ENCODE results near the gene TUBB4B. TPM values are rescaled to one million over a fixed set of nuclear protein-coding genes. Genes with fewer than 3 reads are reported as not detected.

TUBB4B gene
- total RNA-seq, 2 donors from 2014 or later = 328 to 415 TPM

DNA sequence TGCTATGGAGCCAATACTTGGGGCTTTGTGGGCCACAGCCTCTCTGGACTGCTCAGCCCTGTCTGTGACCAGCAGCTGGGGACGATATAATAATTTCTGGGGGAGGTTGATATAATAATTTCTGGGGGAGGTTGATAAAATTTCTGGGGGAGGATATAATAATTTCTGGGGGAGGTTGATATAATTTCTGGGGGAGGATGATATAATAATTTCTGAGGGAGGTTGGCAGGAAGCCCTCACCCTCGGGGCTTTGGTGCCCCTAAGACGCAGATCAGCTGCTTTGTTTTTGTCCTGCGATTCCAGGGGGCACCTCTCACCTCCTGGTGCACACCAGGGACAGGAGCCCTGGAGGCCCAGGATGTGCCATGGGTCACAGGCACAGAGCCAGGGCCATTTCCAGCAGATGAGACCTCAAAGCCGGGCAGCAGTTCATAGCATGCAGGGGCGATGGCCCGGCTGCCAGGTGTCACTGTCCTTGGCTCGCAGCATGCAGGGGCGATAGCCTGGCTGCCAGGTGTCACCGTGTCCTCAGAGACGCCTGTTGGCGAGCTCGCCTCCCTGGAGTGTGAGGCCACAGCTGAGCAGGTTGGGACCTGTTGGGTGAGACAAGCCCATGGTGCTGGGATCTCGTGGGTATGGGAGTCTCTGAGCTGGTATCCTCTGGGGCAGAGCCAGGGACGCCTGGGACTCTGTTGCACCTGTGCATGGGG, 32.7 kb downstream of the TUBB4B start:
- peaks cover 25% of the 10 kb centered on the region for H3K36me3 Mint-ChIP-seq (ENCODE audit: low read depth)
- no peak overlapping the region for H3K27ac ChIP-seq (ENCODE audit: low read depth, low read length)
- WGBS, 2 experiments (ENCODE audit: insufficient coverage in 1 of 2, insufficient read length in 1 of 2) = 87 to 92% methylated on average over 12 to 15 of the region's 15 CpGs

DNA sequence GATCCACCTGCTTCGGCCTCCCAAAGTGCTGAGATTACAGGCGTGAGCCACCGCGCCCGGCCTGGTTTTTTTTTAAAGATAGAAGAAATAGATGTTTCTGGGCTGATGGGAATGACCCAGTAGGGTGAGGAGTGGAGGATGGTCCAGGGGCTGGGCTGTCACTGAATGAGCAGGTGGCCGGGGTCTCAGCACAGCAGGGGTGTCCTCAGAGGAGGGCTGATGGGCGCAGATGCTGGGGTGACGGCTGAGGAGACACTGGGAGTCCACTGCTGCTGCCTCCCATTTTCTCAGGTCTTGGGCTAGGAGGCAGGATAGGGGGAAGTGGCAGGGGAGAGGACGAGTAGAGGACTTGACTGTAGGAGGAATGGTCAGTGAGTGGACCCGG, 34.1 kb downstream of the TUBB4B start:
- H3K4me3 Mint-ChIP-seq = no peak overlapping the region
- Histone ChIP-seq H3K27me3 (ENCODE audit: control insufficient read depth, insufficient read depth, low read length, poor library complexity, severe bottlenecking) (no peaks in the 10 kb centered on the region), H3K9me3 (ENCODE audit: control insufficient read depth, low read length) (no peaks in the 10 kb centered on the region), H3K27ac (ENCODE audit: low read depth, low read length) (no peak overlapping the region), H3K9ac (ENCODE audit: extremely low read depth, low read length, poor library complexity, severe bottlenecking) (no peak overlapping the region), H3K4me3 (ENCODE audit: low read length) (no peak overlapping the region), H3K36me3 (ENCODE audit: control insufficient read depth, insufficient read depth, low read length) (peaks cover 12% of the 10 kb centered on the region), H3K4me1 (ENCODE audit: control insufficient read depth, insufficient read depth, low read length) (peaks cover 10% of the 10 kb centered on the region)
- peaks cover 13% of the 10 kb centered on the region for H3K36me3 Mint-ChIP-seq (ENCODE audit: low read depth)
- TF ChIP-seq, protein P1, sequence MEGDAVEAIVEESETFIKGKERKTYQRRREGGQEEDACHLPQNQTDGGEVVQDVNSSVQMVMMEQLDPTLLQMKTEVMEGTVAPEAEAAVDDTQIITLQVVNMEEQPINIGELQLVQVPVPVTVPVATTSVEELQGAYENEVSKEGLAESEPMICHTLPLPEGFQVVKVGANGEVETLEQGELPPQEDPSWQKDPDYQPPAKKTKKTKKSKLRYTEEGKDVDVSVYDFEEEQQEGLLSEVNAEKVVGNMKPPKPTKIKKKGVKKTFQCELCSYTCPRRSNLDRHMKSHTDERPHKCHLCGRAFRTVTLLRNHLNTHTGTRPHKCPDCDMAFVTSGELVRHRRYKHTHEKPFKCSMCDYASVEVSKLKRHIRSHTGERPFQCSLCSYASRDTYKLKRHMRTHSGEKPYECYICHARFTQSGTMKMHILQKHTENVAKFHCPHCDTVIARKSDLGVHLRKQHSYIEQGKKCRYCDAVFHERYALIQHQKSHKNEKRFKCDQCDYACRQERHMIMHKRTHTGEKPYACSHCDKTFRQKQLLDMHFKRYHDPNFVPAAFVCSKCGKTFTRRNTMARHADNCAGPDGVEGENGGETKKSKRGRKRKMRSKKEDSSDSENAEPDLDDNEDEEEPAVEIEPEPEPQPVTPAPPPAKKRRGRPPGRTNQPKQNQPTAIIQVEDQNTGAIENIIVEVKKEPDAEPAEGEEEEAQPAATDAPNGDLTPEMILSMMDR (conservative IDR thresholded peaks at IDR 0.05) = no peak
- peaks cover 20% of the 10 kb centered on the region for H3K4me1 Mint-ChIP-seq
- no peak for DNase-seq
- WGBS, 2 experiments (ENCODE audit: insufficient coverage in 1 of 2, insufficient read length in 1 of 2) = 80 to 95% methylated on average over 1 to 10 of the region's 10 CpGs
- H3K9me3 Mint-ChIP-seq = no peaks in the 10 kb centered on the region
- H3K27ac Mint-ChIP-seq = peak overlapping the region; percentile 76
- H3K27me3 Mint-ChIP-seq (ENCODE audit: insufficient read depth) = peaks cover 2% of the 10 kb centered on the region

More for the DNA sequence above, 32.7 kb downstream of the TUBB4B start:
- Histone ChIP-seq H3K9me3 (ENCODE audit: control insufficient read depth, low read length) (no peaks in the 10 kb centered on the region), H3K36me3 (ENCODE audit: control insufficient read depth, insufficient read depth, low read length) (peaks cover 24% of the 10 kb centered on the region), H3K4me3 (ENCODE audit: low read length) (no peak overlapping the region), H3K27me3 (ENCODE audit: control insufficient read depth, insufficient read depth, low read length, poor library complexity, severe bottlenecking) (no peaks in the 10 kb centered on the region), H3K9ac (ENCODE audit: extremely low read depth, low read length, poor library complexity, severe bottlenecking) (no peak overlapping the region), H3K4me1 (ENCODE audit: control insufficient read depth, insufficient read depth, low read length) (peaks cover 10% of the 10 kb centered on the region)
- Mint-ChIP-seq H3K4me3 (no peak overlapping the region), H3K27ac (no peak overlapping the region), H3K9me3 (no peaks in the 10 kb centered on the region), H3K4me1 (peaks cover 20% of the 10 kb centered on the region), H3K27me3 (ENCODE audit: insufficient read depth) (no peaks in the 10 kb centered on the region)
- DNase-seq = no peak
- TF ChIP-seq, protein P1 (conservative IDR thresholded peaks at IDR 0.05) = no peak

DNA sequence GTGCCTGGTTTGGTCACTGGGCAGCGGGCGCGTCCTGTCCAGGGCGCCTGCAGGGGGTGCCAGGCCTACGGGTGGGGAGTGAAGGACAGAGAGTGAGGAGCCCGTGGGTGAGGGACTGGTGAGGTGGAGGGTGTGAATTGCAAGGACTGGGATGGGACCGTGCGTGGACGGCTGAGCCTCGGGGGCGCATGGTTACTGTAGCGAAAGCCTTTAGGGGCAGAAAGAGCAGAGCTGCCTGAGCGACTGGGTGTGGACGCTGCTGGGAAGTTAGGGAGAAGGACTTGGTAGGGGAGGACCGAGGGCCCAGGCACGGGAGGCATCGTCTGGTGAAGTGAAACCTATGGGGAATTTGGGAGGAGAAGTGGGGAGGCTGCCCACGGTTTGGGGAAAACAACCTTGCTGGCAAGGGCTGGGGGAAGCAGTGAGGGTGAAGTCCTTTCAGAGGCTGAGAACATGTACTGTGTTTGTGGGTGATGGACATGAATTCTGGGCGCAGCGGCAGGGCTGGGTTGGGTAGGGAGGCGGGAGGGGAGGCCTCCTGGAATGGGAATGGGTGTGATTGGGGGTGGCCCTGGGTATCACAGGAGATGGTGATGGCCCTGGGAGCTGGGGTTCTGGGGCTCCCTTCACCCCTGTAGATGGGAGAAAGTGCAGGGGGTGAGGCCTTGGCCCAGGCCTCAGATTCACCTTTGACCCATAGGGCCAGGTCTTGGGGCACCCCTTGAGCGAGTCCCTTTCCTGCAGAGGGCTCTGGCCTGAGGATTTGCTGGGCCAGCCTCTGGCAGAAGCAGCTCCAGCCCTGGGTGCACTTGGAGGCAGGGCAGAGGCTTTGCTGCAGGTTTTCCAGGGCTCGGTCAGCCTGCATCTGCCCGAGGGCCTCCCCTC, 34.7 kb downstream of the TUBB4B start:
- DNase-seq = peak; percentile 47
- WGBS, 2 experiments (ENCODE audit: insufficient coverage in 1 of 2, insufficient read length in 1 of 2) = 91 to 96% methylated on average over 9 to 24 of the region's 24 CpGs
- TF ChIP-seq, protein P1 (conservative IDR thresholded peaks at IDR 0.05) = no peak
- Mint-ChIP-seq H3K27ac (peak overlapping the region; percentile 76), H3K27me3 (ENCODE audit: insufficient read depth) (peaks cover 2% of the 10 kb centered on the region), H3K36me3 (ENCODE audit: low read depth) (peaks cover 13% of the 10 kb centered on the region), H3K4me3 (no peak overlapping the region), H3K9me3 (no peaks in the 10 kb centered on the region), H3K4me1 (peaks cover 20% of the 10 kb centered on the region)
- Histone ChIP-seq H3K27ac (ENCODE audit: low read depth, low read length) (no peak overlapping the region), H3K4me1 (ENCODE audit: control insufficient read depth, insufficient read depth, low read length) (peaks cover 10% of the 10 kb centered on the region), H3K4me3 (ENCODE audit: low read length) (no peak overlapping the region), H3K9me3 (ENCODE audit: control insufficient read depth, low read length) (no peaks in the 10 kb centered on the region), H3K36me3 (ENCODE audit: control insufficient read depth, insufficient read depth, low read length) (peaks cover 12% of the 10 kb centered on the region), H3K27me3 (ENCODE audit: control insufficient read depth, insufficient read depth, low read length, poor library complexity, severe bottlenecking) (no peaks in the 10 kb centered on the region), H3K9ac (ENCODE audit: extremely low read depth, low read length, poor library complexity, severe bottlenecking) (no peak overlapping the region)

Measured in endodermal cell (in vitro differentiated cells).